OCI-LY7 (cell line): ENCODE data around the gene SDCCAG8.

Source experiments
- EZH2phosphoT487 ChIP-seq: fragments of 200-600 bp; sonication (generic); IDR thresholded peaks from 2 replicates; pipeline ENCODE4 v1.6.1; 2018; ENCODE audit warnings: low read depth, borderline replicate concordance, mild to moderate bottlenecking, mixed run types, antibody characterized with exemption, low read length, moderate library complexity, mixed read lengths
- TF ChIP-seq, protein P1 (sequence below): fragments of 200-600 bp; sonication (generic); conservative IDR thresholded peaks from 2 replicates; pipeline ENCODE4 v1.5.1; 2014; ENCODE audit warnings: mild to moderate bottlenecking, antibody characterized with exemption, low read length, moderate library complexity, mixed read lengths

- TF ChIP-seq, protein P1, sequence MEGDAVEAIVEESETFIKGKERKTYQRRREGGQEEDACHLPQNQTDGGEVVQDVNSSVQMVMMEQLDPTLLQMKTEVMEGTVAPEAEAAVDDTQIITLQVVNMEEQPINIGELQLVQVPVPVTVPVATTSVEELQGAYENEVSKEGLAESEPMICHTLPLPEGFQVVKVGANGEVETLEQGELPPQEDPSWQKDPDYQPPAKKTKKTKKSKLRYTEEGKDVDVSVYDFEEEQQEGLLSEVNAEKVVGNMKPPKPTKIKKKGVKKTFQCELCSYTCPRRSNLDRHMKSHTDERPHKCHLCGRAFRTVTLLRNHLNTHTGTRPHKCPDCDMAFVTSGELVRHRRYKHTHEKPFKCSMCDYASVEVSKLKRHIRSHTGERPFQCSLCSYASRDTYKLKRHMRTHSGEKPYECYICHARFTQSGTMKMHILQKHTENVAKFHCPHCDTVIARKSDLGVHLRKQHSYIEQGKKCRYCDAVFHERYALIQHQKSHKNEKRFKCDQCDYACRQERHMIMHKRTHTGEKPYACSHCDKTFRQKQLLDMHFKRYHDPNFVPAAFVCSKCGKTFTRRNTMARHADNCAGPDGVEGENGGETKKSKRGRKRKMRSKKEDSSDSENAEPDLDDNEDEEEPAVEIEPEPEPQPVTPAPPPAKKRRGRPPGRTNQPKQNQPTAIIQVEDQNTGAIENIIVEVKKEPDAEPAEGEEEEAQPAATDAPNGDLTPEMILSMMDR = no peak
- TF ChIP-seq EZH2phosphoT487 = no peak
These were observed 90.2 kb downstream of the SDCCAG8 start for GRCh38 chr1:243346016-243346415.
